AG20443 (cell line): Measurements from ENCODE around the gene FAM72D.
"Not testable (repeated sequence)": the region's sequence is repeated elsewhere in the genome, so short reads cannot be mapped to it uniquely, and the experiment has no call there.

ENCODE experiments used
- DNase-seq: peaks from one replicate; pipeline ENCODE4 v3.0.0; 2012; ENCODE audit warnings: low spot score, mixed read lengths

FAM72D gene

GRCh38 chr1:145082483-145083255 lies 13.1 kb upstream of the FAM72D start:
- not testable (repeated sequence) for DNase-seq

GRCh38 chr1:145093517-145094149 lies 2.1 kb upstream of the FAM72D start:
- not testable (repeated sequence) for DNase-seq

- not testable (repeated sequence) for DNase-seq
These were observed 1.0 kb upstream of the FAM72D start for GRCh38 chr1:145094655-145095211.

GRCh38 chr1:145101725-145102124 lies 6.0 kb downstream of the FAM72D start:
- not testable (repeated sequence) for DNase-seq

- DNase-seq: not testable (repeated sequence)
These were observed 7.5 kb downstream of the FAM72D start for GRCh38 chr1:145103294-145103693.

GRCh38 chr1:145111674-145112073 lies 15.9 kb downstream of the FAM72D start:
- not testable (repeated sequence) for DNase-seq

- not testable (repeated sequence) for DNase-seq
These were observed 16.9 kb downstream of the FAM72D start for GRCh38 chr1:145112703-145113102.

GRCh38 chr1:145114560-145115057 lies 18.8 kb downstream of the FAM72D start:
- not testable (repeated sequence) for DNase-seq

- DNase-seq: not testable (repeated sequence)
These were observed 20.1 kb downstream of the FAM72D start for GRCh38 chr1:145115587-145116493.

- DNase-seq: not testable (repeated sequence)
These were observed 24.1 kb downstream of the FAM72D start for GRCh38 chr1:145119842-145120241.

GRCh38 chr1:145122344-145123061 lies 26.7 kb downstream of the FAM72D start:
- not testable (repeated sequence) for DNase-seq

- DNase-seq: not testable (repeated sequence)
These were observed 27.3 kb downstream of the FAM72D start for GRCh38 chr1:145123062-145123395.

- not testable (repeated sequence) for DNase-seq
These were observed 28.3 kb downstream of the FAM72D start for GRCh38 chr1:145123992-145124641.

GRCh38 chr1:145125112-145125511 lies 29.3 kb downstream of the FAM72D start:
- DNase-seq: not testable (repeated sequence)

GRCh38 chr1:145127144-145127543 lies 31.4 kb downstream of the FAM72D start:
- not testable (repeated sequence) for DNase-seq

- DNase-seq: not testable (repeated sequence)
These were observed 33.1 kb downstream of the FAM72D start for GRCh38 chr1:145128697-145129469.

- not testable (repeated sequence) for DNase-seq
These were observed 38.7 kb downstream of the FAM72D start for GRCh38 chr1:145134476-145134875.

- DNase-seq: not testable (repeated sequence)
These were observed 44.8 kb downstream of the FAM72D start for GRCh38 chr1:145140549-145140948.

- DNase-seq: not testable (repeated sequence)
These were observed 48.6 kb downstream of the FAM72D start for GRCh38 chr1:145144264-145144913.
